Ectodermal cell (in vitro differentiated cells): ENCODE results near the gene TAS2R31. TPM values are rescaled to one million over a fixed set of nuclear protein-coding genes. Genes with fewer than 3 reads are reported as not detected.
"Not testable (repeated sequence)": the region's sequence is repeated elsewhere in the genome, so short reads cannot be mapped to it uniquely, and the experiment has no call there.

Experiments used
- H3K27ac ChIP-seq: 2 replicates; pipeline ENCODE4 v1.7.0; 2013; ENCODE audit warnings: mild to moderate bottlenecking, low read depth, low read length; ENCODE audit not compliant: insufficient read depth, poor library complexity, severe bottlenecking
- H3K27me3 ChIP-seq: 2 replicates; pipeline ENCODE4 v1.7.0; 2013; ENCODE audit warnings: mild to moderate bottlenecking, low read length; ENCODE audit not compliant: insufficient read depth, control insufficient read depth, poor library complexity, severe bottlenecking
- H3K36me3 ChIP-seq: one replicate; pipeline ENCODE4 v1.7.0; 2013; ENCODE audit warnings: low read length; ENCODE audit not compliant: control insufficient read depth, insufficient read depth
- H3K4me1 ChIP-seq: one replicate; pipeline ENCODE4 v1.7.0; 2013; ENCODE audit warnings: low read length; ENCODE audit not compliant: control insufficient read depth, insufficient read depth
- H3K4me3 ChIP-seq: 2 replicates; pipeline ENCODE4 v1.7.0; 2013; ENCODE audit warnings: low read depth, low read length, control low read depth; ENCODE audit not compliant: insufficient read depth
- H3K9me3 ChIP-seq: 2 replicates; pipeline ENCODE4 v1.7.0; 2013; ENCODE audit warnings: mild to moderate bottlenecking, low read length, moderate library complexity; ENCODE audit not compliant: control insufficient read depth
- WGBS, 2 experiments: methylation state at CpG; one replicate each; pipeline ENCODE4 v1.1.7; 2013; ENCODE audit warnings: missing lambda C conversion rate in 2 of 2; 5-methylcytosine and 5-hydroxymethylcytosine counted together
- polyA plus RNA-seq, 4 experiments: library from polyadenylated mRNA; stranded (reverse); fragments of 50-300 nt; gene quantifications; one replicate each; pipeline ENCODE4 v1.2.3, GENCODE V29; 2013

Gene TAS2R31, protein sequence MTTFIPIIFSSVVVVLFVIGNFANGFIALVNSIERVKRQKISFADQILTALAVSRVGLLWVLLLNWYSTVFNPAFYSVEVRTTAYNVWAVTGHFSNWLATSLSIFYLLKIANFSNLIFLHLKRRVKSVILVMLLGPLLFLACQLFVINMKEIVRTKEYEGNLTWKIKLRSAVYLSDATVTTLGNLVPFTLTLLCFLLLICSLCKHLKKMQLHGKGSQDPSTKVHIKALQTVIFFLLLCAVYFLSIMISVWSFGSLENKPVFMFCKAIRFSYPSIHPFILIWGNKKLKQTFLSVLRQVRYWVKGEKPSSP
- 1.3 TPM for polyA plus RNA-seq (2013, experiment 1 of 4)
- polyA plus RNA-seq (2013, experiment 2 of 4) = 1.5 TPM
- 0.96 TPM for polyA plus RNA-seq (2013, experiment 3 of 4)
- polyA plus RNA-seq (2013, experiment 4 of 4) = 1.7 TPM

DNA sequence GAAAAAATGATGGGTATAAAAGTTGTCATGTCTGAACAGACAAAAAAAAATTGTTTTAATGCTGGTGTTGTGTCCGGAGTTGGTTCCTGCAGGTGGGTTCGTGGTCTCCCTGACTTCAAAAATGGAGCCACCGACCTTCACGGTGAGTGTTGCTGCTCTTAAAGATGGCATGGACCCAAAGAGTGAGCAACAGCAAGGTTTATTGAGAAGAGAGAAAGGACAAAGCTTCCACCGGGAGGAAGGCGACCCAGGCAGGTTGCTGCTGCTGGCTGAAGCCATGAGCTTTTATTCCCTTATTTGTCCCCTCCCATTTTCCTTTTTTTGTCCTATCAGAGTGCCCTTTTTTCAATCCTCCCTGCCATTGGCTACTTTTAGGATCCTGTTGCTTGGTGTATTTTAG, at the start of gene TAS2R31:
Gene TAS2R31, minus strand, starts transcription at position 101 of the 400 bp plus-strand sequence. Its CDS starts 72 bp downstream, at position 29.
- no peaks in the 10 kb centered on the region for H3K4me1 ChIP-seq
- H3K4me3 ChIP-seq = no peak within 1 kb of the TSS
- no peaks in the 10 kb centered on the region for H3K36me3 ChIP-seq
- H3K27me3 ChIP-seq = no peaks in the 10 kb centered on the region
- no peak within 1 kb of the TSS for H3K27ac ChIP-seq
- H3K9me3 ChIP-seq = no peaks in the 10 kb centered on the region
- WGBS, 2 experiments = 98 to 99% methylated on average over 6 of the region's 6 CpGs

GRCh38 chr12:11078246-11078645, 47.0 kb upstream of the TAS2R31 start:
- no peaks in the 10 kb centered on the region for H3K36me3 ChIP-seq
- no peak overlapping the region for H3K4me3 ChIP-seq
- WGBS, 2 experiments = 100% methylated on average over 1 of the region's 1 CpG; no CpG with 5 or more reads in 1 of the 2 experiments

GRCh38 chr12:11075642-11076041, 44.4 kb upstream of the TAS2R31 start:
- Histone ChIP-seq H3K4me1 (no peaks in the 10 kb centered on the region), H3K27ac (no peak overlapping the region), H3K36me3 (no peaks in the 10 kb centered on the region), H3K9me3 (no peaks in the 10 kb centered on the region), H3K4me3 (no peak overlapping the region), H3K27me3 (no peaks in the 10 kb centered on the region)
- WGBS, 2 experiments = no CpG with 5 or more reads among the region's 3 CpGs

More at GRCh38 chr12:11078246-11078645, 47.0 kb upstream of the TAS2R31 start:
- no peaks in the 10 kb centered on the region for H3K4me1 ChIP-seq
- H3K27me3 ChIP-seq = no peaks in the 10 kb centered on the region
- no peaks in the 10 kb centered on the region for H3K9me3 ChIP-seq
- no peak overlapping the region for H3K27ac ChIP-seq

- H3K36me3 ChIP-seq = no peaks in the 10 kb centered on the region
- H3K27ac ChIP-seq = no peak overlapping the region
- no peaks in the 10 kb centered on the region for H3K4me1 ChIP-seq
- WGBS, 2 experiments = 45 to 50% methylated on average over 4 of the region's 4 CpGs
- H3K9me3 ChIP-seq = no peaks in the 10 kb centered on the region
- H3K27me3 ChIP-seq = no peaks in the 10 kb centered on the region
- H3K4me3 ChIP-seq = no peak overlapping the region
Observed at GRCh38 chr12:11071414-11071813, 40.2 kb upstream of the TAS2R31 start.

GRCh38 chr12:11070999-11071398, 39.8 kb upstream of the TAS2R31 start:
- H3K4me1 ChIP-seq = no peaks in the 10 kb centered on the region
- no peaks in the 10 kb centered on the region for H3K27me3 ChIP-seq
- WGBS, 2 experiments = 0% methylated on average over 1 of the region's 1 CpG
- no peaks in the 10 kb centered on the region for H3K9me3 ChIP-seq
- no peaks in the 10 kb centered on the region for H3K36me3 ChIP-seq
- H3K27ac ChIP-seq = no peak overlapping the region
- H3K4me3 ChIP-seq = no peak overlapping the region

GRCh38 chr12:11069854-11070365, 38.7 kb upstream of the TAS2R31 start:
- no peaks in the 10 kb centered on the region for H3K4me1 ChIP-seq
- no peak overlapping the region for H3K27ac ChIP-seq
- no peak overlapping the region for H3K4me3 ChIP-seq
- H3K27me3 ChIP-seq = no peaks in the 10 kb centered on the region
- H3K9me3 ChIP-seq = no peaks in the 10 kb centered on the region
- WGBS, 2 experiments = 75% methylated on average over 4 to 5 of the region's 5 CpGs
- H3K36me3 ChIP-seq = no peaks in the 10 kb centered on the region

DNA sequence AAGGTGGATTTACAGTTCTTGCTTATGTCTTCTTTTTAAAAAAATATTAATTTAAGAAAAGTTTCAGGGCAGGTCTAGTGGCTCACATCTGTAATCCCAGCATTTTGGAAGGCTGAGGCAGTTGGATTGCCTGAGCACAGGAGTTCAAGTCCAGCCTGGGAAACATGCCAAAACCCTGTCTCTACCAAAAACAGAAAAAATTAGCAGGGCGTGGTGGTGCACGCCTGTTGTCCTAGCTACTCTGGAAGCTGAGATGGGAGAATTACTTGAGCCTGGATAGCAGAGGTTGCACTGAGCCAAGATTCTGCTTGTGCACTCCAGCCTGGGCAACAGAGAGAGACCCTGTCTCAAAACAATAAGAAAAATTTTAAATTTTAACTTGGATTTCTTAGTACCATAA, 36.3 kb upstream of the TAS2R31 start:
- 50 to 54% methylated on average over 2 of the region's 2 CpGs for WGBS, 2 experiments
- Histone ChIP-seq H3K36me3 (no peaks in the 10 kb centered on the region), H3K27ac (no peak overlapping the region), H3K9me3 (no peaks in the 10 kb centered on the region), H3K4me3 (no peak overlapping the region), H3K4me1 (no peaks in the 10 kb centered on the region), H3K27me3 (no peaks in the 10 kb centered on the region)

- H3K4me3 ChIP-seq, H3K27ac ChIP-seq, H3K4me1 ChIP-seq, H3K36me3 ChIP-seq, H3K9me3 ChIP-seq, H3K27me3 ChIP-seq: not testable (repeated sequence)
- 100% methylated on average over 1 of the region's 1 CpG; no CpG with 5 or more reads in 1 of the 2 experiments for WGBS, 2 experiments
Observed at GRCh38 chr12:11062194-11062593, 31.0 kb upstream of the TAS2R31 start, which contains the start of gene TAS2R46. TSS of gene TAS2R46 (minus strand) at chr12:11062294. CDS start at chr12:11062294, 0 bp downstream.

DNA sequence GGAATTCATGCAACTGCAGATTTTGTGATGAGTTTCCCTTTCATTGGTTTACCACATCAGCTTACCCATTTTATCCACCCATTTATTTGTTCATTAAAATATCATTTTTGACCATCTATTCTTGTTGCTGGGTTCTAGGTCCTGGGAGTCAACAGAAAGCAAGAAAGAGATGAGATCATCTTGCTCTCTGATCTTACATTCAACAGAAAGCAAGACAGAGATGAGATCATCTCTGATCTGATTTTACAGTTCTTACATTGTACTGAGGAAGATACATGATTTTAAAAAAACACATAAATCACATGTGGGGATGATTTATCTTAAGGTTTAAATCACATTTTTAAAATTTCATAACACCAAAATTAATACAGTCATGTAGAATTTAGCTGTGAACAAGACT, 28.6 kb upstream of the TAS2R31 start:
- H3K4me1 ChIP-seq = no peaks in the 10 kb centered on the region
- no peaks in the 10 kb centered on the region for H3K9me3 ChIP-seq
- H3K4me3 ChIP-seq = no peak overlapping the region
- no peaks in the 10 kb centered on the region for H3K27me3 ChIP-seq
- H3K27ac ChIP-seq = no peak overlapping the region
- no peaks in the 10 kb centered on the region for H3K36me3 ChIP-seq

DNA sequence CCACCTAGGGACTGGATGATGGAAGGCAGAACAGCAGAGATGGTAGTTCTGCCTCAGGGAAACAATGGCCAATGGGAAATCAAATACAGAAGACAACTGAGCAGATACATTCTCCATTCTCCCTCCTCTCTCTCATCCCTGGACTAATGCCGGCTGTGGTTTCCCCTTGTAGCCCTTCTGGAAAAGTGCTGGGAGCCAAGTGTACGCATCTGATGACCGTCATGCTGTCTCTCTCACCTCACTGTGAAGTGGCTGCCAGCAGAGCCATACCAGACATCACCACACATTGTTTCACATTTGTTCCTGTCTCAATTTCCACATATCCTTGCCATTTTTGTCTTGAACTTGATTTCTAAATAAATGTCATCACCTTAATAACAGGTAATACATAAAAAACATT, 27.8 kb upstream of the TAS2R31 start:
- no peak overlapping the region for H3K27ac ChIP-seq
- WGBS, 2 experiments = 96 to 98% methylated on average over 3 of the region's 3 CpGs
- no peaks in the 10 kb centered on the region for H3K27me3 ChIP-seq
- H3K4me3 ChIP-seq = no peak overlapping the region
- H3K36me3 ChIP-seq = no peaks in the 10 kb centered on the region
- H3K9me3 ChIP-seq = no peaks in the 10 kb centered on the region
- no peaks in the 10 kb centered on the region for H3K4me1 ChIP-seq
